Measurements from ENCODE around the gene SH3RF3.

SH3RF3 gene

DNA sequence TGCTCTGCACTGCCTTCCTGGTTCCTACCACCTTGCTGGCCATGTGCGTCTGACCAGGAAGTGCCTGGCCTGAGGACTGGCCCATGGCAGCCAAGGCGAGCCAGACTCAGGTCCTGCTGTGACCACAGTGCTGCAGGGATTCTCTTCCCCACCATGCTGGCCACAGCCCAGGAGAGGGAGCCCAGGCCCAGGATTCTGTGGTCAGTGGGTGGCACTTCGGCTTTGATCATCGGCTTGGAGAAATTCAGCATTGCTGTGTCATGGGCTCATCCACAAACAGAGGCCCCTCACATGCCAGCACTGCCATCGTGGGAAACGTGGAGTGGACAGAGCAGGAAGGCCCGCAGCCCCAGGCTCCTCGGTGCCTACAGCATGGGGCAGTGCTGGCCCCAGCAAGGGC is 273.2 kb downstream of the SH3RF3 start:
- TF ChIP-seq, protein P1, sequence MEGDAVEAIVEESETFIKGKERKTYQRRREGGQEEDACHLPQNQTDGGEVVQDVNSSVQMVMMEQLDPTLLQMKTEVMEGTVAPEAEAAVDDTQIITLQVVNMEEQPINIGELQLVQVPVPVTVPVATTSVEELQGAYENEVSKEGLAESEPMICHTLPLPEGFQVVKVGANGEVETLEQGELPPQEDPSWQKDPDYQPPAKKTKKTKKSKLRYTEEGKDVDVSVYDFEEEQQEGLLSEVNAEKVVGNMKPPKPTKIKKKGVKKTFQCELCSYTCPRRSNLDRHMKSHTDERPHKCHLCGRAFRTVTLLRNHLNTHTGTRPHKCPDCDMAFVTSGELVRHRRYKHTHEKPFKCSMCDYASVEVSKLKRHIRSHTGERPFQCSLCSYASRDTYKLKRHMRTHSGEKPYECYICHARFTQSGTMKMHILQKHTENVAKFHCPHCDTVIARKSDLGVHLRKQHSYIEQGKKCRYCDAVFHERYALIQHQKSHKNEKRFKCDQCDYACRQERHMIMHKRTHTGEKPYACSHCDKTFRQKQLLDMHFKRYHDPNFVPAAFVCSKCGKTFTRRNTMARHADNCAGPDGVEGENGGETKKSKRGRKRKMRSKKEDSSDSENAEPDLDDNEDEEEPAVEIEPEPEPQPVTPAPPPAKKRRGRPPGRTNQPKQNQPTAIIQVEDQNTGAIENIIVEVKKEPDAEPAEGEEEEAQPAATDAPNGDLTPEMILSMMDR (IDR thresholded peaks at IDR 0.05; ENCODE audit: poor library complexity, severe bottlenecking) = no peak
- ATAC-seq (ENCODE audit: low read depth) (no peak), DNase-seq (ENCODE audit: low spot score) (no peak)
- Histone ChIP-seq H3K4me1 (ENCODE audit: insufficient read depth, poor library complexity, severe bottlenecking) (peaks cover 11% of the 10 kb centered on the region), H3K27me3 (ENCODE audit: insufficient read depth, poor library complexity, severe bottlenecking) (no peaks in the 10 kb centered on the region), H3K9me3 (ENCODE audit: severe bottlenecking) (no peaks in the 10 kb centered on the region), H3K36me3 (ENCODE audit: low read depth) (no peaks in the 10 kb centered on the region), H3K4me3 (ENCODE audit: severe bottlenecking) (no peak overlapping the region), H3K27ac (ENCODE audit: poor library complexity, severe bottlenecking) (no peak overlapping the region)

DNA sequence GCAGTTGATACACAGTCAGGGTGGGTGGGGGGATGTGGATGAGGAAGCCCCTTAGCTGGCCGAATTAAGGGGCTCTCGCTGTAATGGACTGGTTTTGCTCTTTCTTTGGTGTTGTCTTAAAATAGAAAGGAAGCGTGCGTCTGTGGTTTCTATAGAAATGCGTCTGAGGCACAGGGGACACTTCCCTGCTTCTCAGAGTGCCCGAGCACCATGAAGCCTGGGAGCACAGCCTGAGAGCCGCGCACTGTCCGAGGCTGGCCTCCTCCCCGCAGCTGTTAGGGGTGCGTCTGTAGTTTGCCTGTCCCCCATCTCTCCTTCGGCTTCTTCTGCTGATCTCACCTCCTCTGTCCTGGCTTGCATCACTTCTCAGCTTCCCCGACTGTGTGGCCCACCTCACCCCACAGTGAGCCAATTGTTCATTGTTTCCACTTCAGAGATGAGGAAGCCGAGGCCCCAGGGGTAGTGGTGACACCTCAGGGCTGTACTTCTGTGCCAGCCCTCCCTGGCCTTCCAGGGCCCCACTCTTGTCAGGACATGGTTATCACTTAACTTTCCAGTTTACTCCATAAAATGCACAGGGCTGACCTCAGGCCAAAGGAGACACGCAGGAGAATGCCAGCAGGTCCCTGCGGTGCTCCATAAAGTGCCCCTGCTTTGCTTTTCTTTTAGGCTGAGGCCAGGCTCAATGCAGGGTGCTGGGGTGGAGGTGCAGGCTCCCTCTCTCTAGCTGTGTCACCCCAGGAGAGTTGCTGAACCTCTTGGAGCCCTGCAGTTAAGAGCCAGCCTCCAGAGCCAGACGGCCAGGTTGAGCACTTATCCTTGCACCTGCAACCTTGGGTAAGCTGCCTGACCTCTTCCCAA is 274.2 kb downstream of the SH3RF3 start:
- ATAC-seq (ENCODE audit: low read depth) (no peak), DNase-seq (ENCODE audit: low spot score) (no peak)
- no peaks in the 10 kb centered on the region for H3K36me3 ChIP-seq (ENCODE audit: low read depth)
- TF ChIP-seq, protein P1 (IDR thresholded peaks at IDR 0.05; ENCODE audit: poor library complexity, severe bottlenecking) = no peak
- H3K27ac ChIP-seq (ENCODE audit: poor library complexity, severe bottlenecking) = no peak overlapping the region
- H3K9me3 ChIP-seq (ENCODE audit: severe bottlenecking) = no peaks in the 10 kb centered on the region
- H3K27me3 ChIP-seq (ENCODE audit: insufficient read depth, poor library complexity, severe bottlenecking) = no peaks in the 10 kb centered on the region
- H3K4me1 ChIP-seq (ENCODE audit: insufficient read depth, poor library complexity, severe bottlenecking) = peaks cover 19% of the 10 kb centered on the region
- H3K4me3 ChIP-seq (ENCODE audit: severe bottlenecking) = no peak overlapping the region

DNA sequence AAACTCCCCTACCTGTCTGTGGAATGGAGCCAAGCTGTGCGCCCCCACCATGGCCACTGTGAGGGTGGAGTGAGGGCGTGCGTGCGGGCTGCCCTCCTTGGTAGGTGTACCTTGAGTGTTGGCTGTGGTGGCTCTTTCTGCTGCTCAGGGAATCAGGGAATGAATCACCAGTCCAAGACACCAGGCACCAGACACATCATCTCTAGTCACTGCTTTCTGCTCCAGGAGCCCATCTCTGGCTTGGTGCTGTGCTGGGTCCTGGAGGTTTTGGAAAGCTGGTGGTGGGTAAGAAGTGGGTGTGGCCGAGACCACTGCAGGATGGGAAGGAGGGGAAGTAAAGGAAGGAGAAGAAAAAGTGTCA is 274.8 kb downstream of the SH3RF3 start:
- H3K4me1 ChIP-seq (ENCODE audit: insufficient read depth, poor library complexity, severe bottlenecking) = peaks cover 19% of the 10 kb centered on the region
- ATAC-seq (ENCODE audit: low read depth) (peak; percentile 24; the same call in 1 of the 3 replicates), DNase-seq (ENCODE audit: low spot score) (no peak)
- H3K27me3 ChIP-seq (ENCODE audit: insufficient read depth, poor library complexity, severe bottlenecking) = no peaks in the 10 kb centered on the region
- H3K27ac ChIP-seq (ENCODE audit: poor library complexity, severe bottlenecking) = no peak overlapping the region
- H3K4me3 ChIP-seq (ENCODE audit: severe bottlenecking) = no peak overlapping the region
- H3K36me3 ChIP-seq (ENCODE audit: low read depth) = no peaks in the 10 kb centered on the region
- no peaks in the 10 kb centered on the region for H3K9me3 ChIP-seq (ENCODE audit: severe bottlenecking)
- TF ChIP-seq, protein P1 (IDR thresholded peaks at IDR 0.05; ENCODE audit: poor library complexity, severe bottlenecking) = no peak

DNA sequence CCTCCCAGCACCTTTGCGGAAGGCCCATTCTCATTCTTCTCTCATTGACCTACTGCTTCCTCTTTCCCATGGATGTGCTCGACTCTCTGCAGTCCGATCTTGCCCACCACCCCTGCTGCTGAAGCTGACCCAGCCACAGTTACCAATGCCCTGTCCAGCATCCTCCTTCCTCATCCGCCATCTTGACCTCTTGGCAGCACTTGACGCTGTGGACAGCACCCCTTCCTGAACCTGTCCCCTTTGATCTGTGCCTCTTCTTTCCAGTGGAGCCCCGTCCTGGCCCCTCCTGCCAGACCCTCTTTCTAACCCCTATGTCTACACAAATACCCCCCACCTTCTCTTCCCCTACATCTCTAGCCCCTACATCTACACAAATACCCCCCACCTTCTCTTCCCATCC is 275.7 kb downstream of the SH3RF3 start:
- Histone ChIP-seq H3K27me3 (ENCODE audit: insufficient read depth, poor library complexity, severe bottlenecking) (no peaks in the 10 kb centered on the region), H3K9me3 (ENCODE audit: severe bottlenecking) (no peaks in the 10 kb centered on the region), H3K4me1 (ENCODE audit: insufficient read depth, poor library complexity, severe bottlenecking) (peaks cover 19% of the 10 kb centered on the region), H3K4me3 (ENCODE audit: severe bottlenecking) (no peak overlapping the region), H3K27ac (ENCODE audit: poor library complexity, severe bottlenecking) (no peak overlapping the region), H3K36me3 (ENCODE audit: low read depth) (no peaks in the 10 kb centered on the region)
- TF ChIP-seq, protein P1 (IDR thresholded peaks at IDR 0.05; ENCODE audit: poor library complexity, severe bottlenecking) = no peak
- ATAC-seq (ENCODE audit: low read depth) (no peak), DNase-seq (ENCODE audit: low spot score) (no peak)

DNA sequence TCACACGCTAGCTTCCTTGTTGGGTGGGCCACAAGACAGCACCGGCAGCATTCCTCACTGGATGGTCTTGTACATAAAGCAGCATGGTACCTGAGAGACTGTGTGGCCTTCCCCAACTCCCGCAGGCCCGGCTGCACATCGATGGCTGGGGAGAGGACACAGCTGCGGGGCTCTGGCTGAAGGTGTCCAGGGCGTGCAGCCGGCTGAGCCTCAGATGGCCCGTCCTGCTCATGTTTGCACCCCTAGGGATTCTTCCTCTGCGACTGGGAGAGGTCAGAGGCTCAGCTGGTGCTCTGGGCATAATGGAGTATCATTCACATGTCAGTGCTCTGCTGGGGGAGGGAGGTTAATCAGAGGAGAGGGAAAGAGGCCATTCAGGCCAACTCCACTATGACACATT is 276.9 kb downstream of the SH3RF3 start:
- no peaks in the 10 kb centered on the region for H3K9me3 ChIP-seq (ENCODE audit: severe bottlenecking)
- peaks cover 19% of the 10 kb centered on the region for H3K4me1 ChIP-seq (ENCODE audit: insufficient read depth, poor library complexity, severe bottlenecking)
- ATAC-seq (ENCODE audit: low read depth) (peak; percentile 9; the same call in 2 of the 3 replicates), DNase-seq (ENCODE audit: low spot score) (no peak)
- TF ChIP-seq, protein P1 (IDR thresholded peaks at IDR 0.05; ENCODE audit: poor library complexity, severe bottlenecking) = no peak
- H3K27me3 ChIP-seq (ENCODE audit: insufficient read depth, poor library complexity, severe bottlenecking) = no peaks in the 10 kb centered on the region
- no peak overlapping the region for H3K4me3 ChIP-seq (ENCODE audit: severe bottlenecking)
- no peak overlapping the region for H3K27ac ChIP-seq (ENCODE audit: poor library complexity, severe bottlenecking)
- H3K36me3 ChIP-seq (ENCODE audit: low read depth) = no peaks in the 10 kb centered on the region

Measured in RWPE2 (cell line).